ENCODE data around the gene CCR6. TPM values are rescaled to one million over a fixed set of nuclear protein-coding genes. Genes with fewer than 3 reads are reported as not detected.

CCR6 gene
- total and polyA plus RNA-seq, 2 of the 13 experiments (the other 11 are each of a cell fraction or from before 2014, with no cell fraction given): 4.5 to 8.7 TPM

GRCh38 chr6:167145461-167145860 is 22.6 kb downstream of the CCR6 start:
- intact Hi-C loops (cut with micrococcal nuclease; ENCODE audit: unreplicated experiment) (no loop called here), in situ Hi-C loops (cut with HindIII; ENCODE audit: extremely low pct_ligation_motif_present, low pct_unique_long_range_greater_than_20kb) (loop anchor here (25.0 kb wide), 1 partner anchor 133 kb away; no protein-coding TSS in a partner anchor)
- no TSS peak for BruUV-seq (replicated peaks)
- ChIA-PET CTCF (ENCODE audit: low intra/inter-chr PET ratio, low total read pairs) (no interaction called here), POLR2A (no interaction called here)
- no peaks in the 10 kb centered on the region for H3K79me2 ChIP-seq (ENCODE audit: insufficient read depth, low read length)
- 41% methylated on average over 11 of the region's 12 CpGs for WGBS (ENCODE audit: low lambda C conversion rate)
- H3K27ac ChIP-seq (ENCODE audit: extremely low read length, insufficient read depth, low read length): no peak overlapping the region
- FAIRE-seq (no peak), DNase-seq (ENCODE audit: low spot score) (no peak), ATAC-seq (no peak)
- no peak overlapping the region for H3K4me3 ChIP-seq (replicated peaks in 1 of 3; ENCODE audit: insufficient read depth in 1 of 3, low read depth in 2 of 3, low read length in 3 of 3)
- no peaks in the 10 kb centered on the region for H4K20me1 ChIP-seq (ENCODE audit: insufficient read depth, low read length)
- no peak overlapping the region for H3K4me2 ChIP-seq (ENCODE audit: low read depth, low read length)
- no peaks in the 10 kb centered on the region for H3K36me3 ChIP-seq (replicated peaks in 1 of 2; ENCODE audit: control insufficient read depth in 1 of 2, insufficient read depth in 2 of 2, low read length in 2 of 2)
- peaks cover 14 to 74% of the 10 kb centered on the region in 2 experiments for H3K27me3 ChIP-seq (ENCODE audit: control insufficient read depth in 1 of 2, insufficient read depth in 2 of 2, low read length in 2 of 2)
- peaks cover 18% of the 10 kb centered on the region for H3K4me1 ChIP-seq (ENCODE audit: insufficient read depth, low read length)
- no peak overlapping the region for H2AFZ ChIP-seq (ENCODE audit: low read length)
- no peak overlapping the region for H3K9ac ChIP-seq (ENCODE audit: insufficient read depth, low read depth, low read length)
- TF ChIP-seq ZBTB33 (CRISPR knock-in tag; IDR thresholded peaks at IDR 0.05) (peak; percentile 33; the same call in 1 of the 2 replicates), ZNF24 (IDR thresholded peaks at IDR 0.05) (no peak), ZNF800 (CRISPR knock-in tag; IDR thresholded peaks at IDR 0.05) (no peak), KLF12 (CRISPR knock-in tag; IDR thresholded peaks at IDR 0.05; ENCODE audit: borderline replicate concordance) (no peak), ADNP (CRISPR knock-in tag; IDR thresholded peaks at IDR 0.05) (no peak), MXD1 (CRISPR knock-in tag; IDR thresholded peaks at IDR 0.05) (no peak), ZSCAN5A (CRISPR knock-in tag; IDR thresholded peaks at IDR 0.05; ENCODE audit: borderline replicate concordance) (no peak), PHF20 (CRISPR knock-in tag; IDR thresholded peaks at IDR 0.05) (no peak), EEA1 (CRISPR knock-in tag; IDR thresholded peaks at IDR 0.05; ENCODE audit: borderline replicate concordance) (no peak)
- no peaks in the 10 kb centered on the region for H3K9me3 ChIP-seq (ENCODE audit: low read length)

Data from HepG2 (cell line).